Hepatocyte (in vitro differentiated cells): ENCODE measurements around the gene CLEC16A. TPM values are rescaled to one million over a fixed set of nuclear protein-coding genes. Genes with fewer than 3 reads are reported as not detected.

Experiments used
- DNase-seq: peaks from one replicate; pipeline ENCODE4 v3.0.0-alpha.2; 2016; ENCODE audit warnings: low spot score
- H2AFZ ChIP-seq: fragments of 200-600 bp; sonication (generic); 2 replicates; pipeline ENCODE4 v1.6.0; 2016; ENCODE audit warnings: antibody characterized with exemption, mild to moderate bottlenecking
- H3K27ac ChIP-seq: fragments of 200-600 bp; sonication (generic); 2 replicates; pipeline ENCODE4 v1.5.1; 2016; ENCODE audit warnings: mild to moderate bottlenecking
- H3K27me3 ChIP-seq: fragments of 200-600 bp; sonication (generic); 2 replicates; pipeline ENCODE4 v1.6.1; 2016
- H3K36me3 ChIP-seq: fragments of 200-600 bp; sonication (generic); replicated peaks from 2 replicates; pipeline ENCODE4 v1.5.1; 2016; ENCODE audit warnings: low read depth; ENCODE audit not compliant: insufficient read depth
- H3K4me1 ChIP-seq: fragments of 200-600 bp; sonication (generic); 2 replicates; pipeline ENCODE4 v1.5.1; 2016; ENCODE audit warnings: mild to moderate bottlenecking, moderate library complexity; ENCODE audit not compliant: insufficient read depth
- H3K4me2 ChIP-seq: fragments of 200-600 bp; sonication (generic); 2 replicates; pipeline ENCODE4 v1.6.0; 2016
- H3K4me3 ChIP-seq: fragments of 200-600 bp; sonication (generic); 2 replicates; pipeline ENCODE4 v1.5.1; 2016; ENCODE audit warnings: mild to moderate bottlenecking
- H3K79me2 ChIP-seq: fragments of 200-600 bp; sonication (generic); 2 replicates; pipeline ENCODE4 v1.6.0; 2017; ENCODE audit warnings: mild to moderate bottlenecking
- H3K9me2 ChIP-seq: fragments of 200-600 bp; sonication (generic); replicated peaks from 2 replicates; pipeline ENCODE4 v1.6.0; 2017; ENCODE audit warnings: mild to moderate bottlenecking; ENCODE audit not compliant: insufficient read depth
- H3K9me3 ChIP-seq: fragments of 200-600 bp; sonication (generic); 2 replicates; pipeline ENCODE4 v1.5.1; 2016; ENCODE audit warnings: low read depth, mild to moderate bottlenecking
- H4K20me1 ChIP-seq: fragments of 200-600 bp; sonication (generic); 2 replicates; pipeline ENCODE4 v1.6.0; 2016; ENCODE audit warnings: mild to moderate bottlenecking; ENCODE audit not compliant: insufficient read depth, poor library complexity, severe bottlenecking
- CTCF ChIP-seq: fragments of 200-600 bp; sonication (generic); IDR thresholded peaks from 2 replicates; pipeline ENCODE4 v1.5.1; 2016; ENCODE audit warnings: antibody characterized with exemption, mild to moderate bottlenecking; ENCODE audit not compliant: poor library complexity
- EZH2 ChIP-seq: fragments of 200-600 bp; sonication (generic); IDR thresholded peaks from 2 replicates; pipeline ENCODE4 v1.6.1; 2016; ENCODE audit warnings: antibody characterized with exemption, mild to moderate bottlenecking, borderline replicate concordance
- EZH2phosphoT487 ChIP-seq: fragments of 200-600 bp; sonication (generic); IDR thresholded peaks from one replicate; pipeline ENCODE4 v1.6.1; 2018; ENCODE audit warnings: antibody characterized with exemption, mild to moderate bottlenecking, low read depth, moderate library complexity; ENCODE audit not compliant: unreplicated experiment, severe bottlenecking
- WGBS: methylation state at CpG from one replicate; pipeline ENCODE4 v1.1.6; 2016; ENCODE audit warnings: low lambda C conversion rate; ENCODE audit errors: missing lambda C conversion rate; 5-methylcytosine and 5-hydroxymethylcytosine counted together
- polyA plus RNA-seq: library from polyadenylated mRNA; unstranded; fragments of >200 nt; fragmentation: Nextera tagmentation; extraction: Ambion mirVana; gene quantifications from 2 replicates; pipeline ENCODE4 v1.2.1, GENCODE V29; 2016
- total RNA-seq: library from RNA; depleted of rRNA; stranded (reverse); fragments of >200 nt; gene quantifications from 2 replicates; pipeline ENCODE4 v1.2.3, GENCODE V29; 2014

CLEC16A gene
- total and polyA plus RNA-seq, 2 experiments from 2014 or later, result 22.3 to 22.6 TPM

GRCh38 chr16:11215935-11216556 is 271.7 kb downstream of the CLEC16A start:
- DNase-seq, result no peak
- H3K4me1 ChIP-seq, result no peaks in the 10 kb centered on the region
- H4K20me1 ChIP-seq, result no peaks in the 10 kb centered on the region
- TF ChIP-seq EZH2phosphoT487 (no peak), CTCF (no peak), EZH2 (no peak)
- no peaks in the 10 kb centered on the region for H3K36me3 ChIP-seq
- no peak overlapping the region for H3K4me2 ChIP-seq
- H2AFZ ChIP-seq, result no peak overlapping the region
- 94% methylated on average over 3 of the region's 3 CpGs for WGBS
- H3K79me2 ChIP-seq, result no peaks in the 10 kb centered on the region
- no peak overlapping the region for H3K27ac ChIP-seq
- H3K9me3 ChIP-seq, result no peaks in the 10 kb centered on the region
- no peaks in the 10 kb centered on the region for H3K9me2 ChIP-seq
- H3K4me3 ChIP-seq, result no peak overlapping the region
- no peaks in the 10 kb centered on the region for H3K27me3 ChIP-seq

GRCh38 chr16:11217651-11218603 is 273.6 kb downstream of the CLEC16A start:
- H3K9me2 ChIP-seq, result no peaks in the 10 kb centered on the region

GRCh38 chr16:11218604-11218962 is 274.2 kb downstream of the CLEC16A start:
- WGBS, result 100% methylated on average over 1 of the region's 1 CpG
- H3K4me1 ChIP-seq, result no peaks in the 10 kb centered on the region
- no peak overlapping the region for H3K4me2 ChIP-seq
- H3K9me3 ChIP-seq, result no peaks in the 10 kb centered on the region
- DNase-seq, result no peak
- TF ChIP-seq EZH2, result no peak
- peak; percentile 20 for TF ChIP-seq CTCF
- no peaks in the 10 kb centered on the region for H4K20me1 ChIP-seq
- no peaks in the 10 kb centered on the region for H3K36me3 ChIP-seq
- no peaks in the 10 kb centered on the region for H3K9me2 ChIP-seq
- no peak overlapping the region for H3K4me3 ChIP-seq
- no peaks in the 10 kb centered on the region for H3K27me3 ChIP-seq
- no peak overlapping the region for H2AFZ ChIP-seq
- H3K79me2 ChIP-seq, result no peaks in the 10 kb centered on the region
- no peak overlapping the region for H3K27ac ChIP-seq

More at GRCh38 chr16:11217651-11218603, 273.6 kb downstream of the CLEC16A start:
- H2AFZ ChIP-seq, result no peak overlapping the region
- H3K4me3 ChIP-seq, result no peak overlapping the region
- no peaks in the 10 kb centered on the region for H3K4me1 ChIP-seq
- H3K4me2 ChIP-seq, result no peak overlapping the region
- no peaks in the 10 kb centered on the region for H3K27me3 ChIP-seq
- H3K79me2 ChIP-seq, result no peaks in the 10 kb centered on the region
- TF ChIP-seq EZH2phosphoT487, result no peak
- TF ChIP-seq EZH2, result no peak
- no peak for TF ChIP-seq CTCF
- DNase-seq, result no peak
- H4K20me1 ChIP-seq, result no peaks in the 10 kb centered on the region
- no peaks in the 10 kb centered on the region for H3K36me3 ChIP-seq
- H3K9me3 ChIP-seq, result no peaks in the 10 kb centered on the region
- no peak overlapping the region for H3K27ac ChIP-seq
- 89% methylated on average over 3 of the region's 3 CpGs for WGBS
